HG02938 (cell line): Measurements from ENCODE around the gene PADI2.
A peak's percentile ranks its signal among the peaks of the same experiment; 100 is the strongest.

Source experiments
- ATAC-seq: cut with Tn5 transposase; IDR thresholded peaks from one replicate; pipeline ENCODE4 v1.9.1; 2021; ENCODE audit warnings: mild to moderate bottlenecking, moderate library complexity; ENCODE audit not compliant: unreplicated experiment

PADI2 gene

DNA sequence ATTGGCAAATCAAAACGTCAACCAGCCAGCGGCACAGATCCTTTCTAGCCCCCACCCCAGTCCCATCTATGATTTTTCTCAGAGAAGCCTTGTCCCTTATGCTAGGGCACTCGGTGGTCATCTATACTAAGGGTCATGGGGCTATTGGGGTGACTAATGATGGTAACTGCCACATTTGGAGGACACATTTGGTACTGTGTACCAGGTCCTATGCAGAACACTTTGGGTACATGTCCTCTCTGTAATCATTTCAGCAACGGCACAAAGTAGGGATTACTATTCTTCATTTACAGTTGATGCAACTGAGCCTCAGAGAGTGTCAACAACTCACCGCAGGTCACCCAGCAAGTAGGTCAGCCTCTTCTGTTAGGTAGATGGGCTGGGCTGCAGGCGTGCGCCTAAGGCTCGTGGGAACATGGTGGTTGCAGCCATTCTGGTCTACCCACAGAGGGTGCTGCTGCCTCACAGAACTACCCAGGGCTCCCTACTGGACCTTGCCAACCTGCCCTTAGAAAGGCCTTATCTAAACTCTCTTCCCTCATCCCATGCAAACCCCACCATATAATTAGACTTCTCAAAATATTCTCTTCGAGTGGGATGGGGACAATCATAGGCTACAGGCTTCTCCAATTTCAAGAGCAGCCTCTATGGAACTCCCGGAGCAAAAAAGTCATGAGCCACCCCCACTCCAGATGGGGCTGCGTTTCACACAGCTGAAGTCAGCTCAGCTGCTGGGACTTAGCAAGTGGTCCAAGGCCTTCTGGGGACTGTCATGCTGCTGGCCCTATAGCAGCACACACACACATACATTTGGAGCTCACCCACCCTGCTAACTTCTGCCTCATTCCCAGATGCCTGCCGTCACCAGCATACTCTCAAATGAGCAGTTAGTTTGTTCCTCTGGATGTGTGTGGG is 59.6 kb downstream of the PADI2 start:
- no peak for ATAC-seq

DNA sequence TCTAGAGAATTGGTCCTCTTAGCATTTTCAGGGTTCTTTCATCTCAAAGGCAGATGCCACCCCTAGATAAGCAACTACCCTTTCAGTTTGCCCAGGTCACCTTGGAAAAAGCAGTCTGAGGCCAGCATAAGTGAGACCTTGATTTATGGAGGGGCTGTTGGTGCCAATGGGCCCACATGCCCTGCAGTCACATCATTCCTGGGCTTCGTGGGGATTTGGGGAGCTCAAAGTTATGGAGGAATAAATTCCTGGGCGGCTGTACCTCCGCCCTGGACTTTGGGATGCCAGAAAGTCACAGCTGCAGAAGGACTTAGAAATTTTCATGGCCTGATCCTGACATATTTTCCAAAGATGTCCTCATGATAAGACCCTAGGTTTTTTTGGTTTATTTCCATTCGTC is 62.7 kb downstream of the PADI2 start:
- no peak for ATAC-seq

DNA sequence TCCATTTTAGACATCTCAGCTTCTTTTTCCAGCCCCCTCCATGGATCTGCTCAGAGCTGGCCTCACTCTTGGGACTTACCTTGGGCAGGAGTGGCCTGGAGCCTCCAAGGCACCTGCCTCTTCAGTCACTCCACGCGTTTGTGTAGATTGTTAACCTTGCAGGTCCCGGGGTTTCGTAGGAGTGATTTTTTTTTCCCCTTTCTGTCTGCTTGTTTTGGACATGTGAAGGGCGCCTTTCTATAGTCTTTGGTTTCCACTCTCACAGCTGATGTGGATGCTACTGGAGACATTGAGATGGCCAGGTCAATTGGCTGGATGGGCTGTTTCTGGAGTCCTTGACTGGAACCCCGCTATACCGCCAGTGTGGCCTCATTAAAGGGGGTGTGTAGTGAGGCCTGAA is 63.5 kb downstream of the PADI2 start:
- no peak for ATAC-seq

DNA sequence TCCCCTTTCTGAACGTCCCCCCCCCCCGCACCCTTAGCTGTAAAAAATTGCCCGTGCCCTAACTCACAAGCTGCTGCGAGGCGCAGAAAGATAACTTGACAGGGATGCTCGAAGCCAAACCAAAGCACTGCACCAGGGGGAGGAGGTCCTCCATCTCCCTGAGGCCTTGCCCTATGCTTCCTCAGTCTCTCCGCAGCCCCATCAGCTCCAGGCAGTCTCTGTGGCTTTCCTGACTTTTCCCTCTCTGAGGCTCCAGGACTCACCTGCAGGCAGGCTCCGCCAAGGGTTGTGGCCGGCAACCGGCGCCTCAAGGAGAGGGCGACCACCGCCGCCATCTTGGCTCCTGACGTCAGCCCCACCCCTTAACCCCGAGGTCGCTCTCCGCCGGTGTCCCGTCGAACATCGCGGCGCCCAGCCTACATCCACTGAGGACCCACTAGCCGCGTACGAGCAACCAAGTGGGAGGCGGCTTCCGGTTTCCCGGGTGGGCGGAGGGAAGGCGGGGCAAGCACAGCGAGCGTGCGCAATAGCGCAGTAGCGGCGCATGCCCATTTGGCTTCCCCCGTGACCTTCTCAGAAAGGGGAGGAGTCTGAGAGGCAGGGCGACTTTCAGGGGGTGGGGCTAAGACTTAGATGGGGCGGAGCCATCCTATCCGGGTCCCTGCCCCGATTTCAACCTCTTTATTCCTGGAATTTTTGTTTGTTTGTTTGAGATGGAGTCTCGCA is 65.4 kb downstream of the PADI2 start, which contains the start of gene SDHB:
TSS of gene SDHB (minus strand) at position 348 of the 726 bp plus-strand sequence. CDS start at position 335, 13 bp downstream.
- ATAC-seq, result peak; percentile 97

DNA sequence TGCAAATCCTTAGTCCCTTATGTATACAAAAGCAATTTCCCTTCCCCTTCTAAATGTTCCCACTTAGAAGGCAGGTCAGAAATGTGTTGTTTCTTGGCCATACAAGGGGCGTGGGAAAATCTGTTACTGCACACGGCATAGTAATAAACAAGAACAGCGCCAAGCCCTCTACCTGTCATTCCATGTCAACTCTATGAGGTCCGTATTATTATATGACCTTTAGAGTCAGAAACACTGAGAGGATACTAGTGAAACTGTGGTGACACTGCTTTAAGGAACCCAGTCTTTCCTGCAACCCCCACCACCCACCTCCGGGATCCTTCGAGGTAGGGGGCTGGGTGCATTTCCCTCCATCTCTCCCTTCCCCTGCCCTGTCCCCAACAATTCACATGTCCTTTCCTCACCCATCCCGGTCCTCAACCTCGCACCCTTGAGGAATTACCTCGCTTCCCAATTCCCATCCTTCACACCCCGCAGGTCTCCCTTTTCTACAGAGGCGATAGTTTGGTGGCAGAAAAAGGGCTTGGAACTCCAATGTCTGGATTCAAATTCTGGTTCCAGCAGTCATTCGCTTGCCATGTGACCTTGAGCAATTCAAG is 66.1 kb downstream of the PADI2 start:
- no peak for ATAC-seq

DNA sequence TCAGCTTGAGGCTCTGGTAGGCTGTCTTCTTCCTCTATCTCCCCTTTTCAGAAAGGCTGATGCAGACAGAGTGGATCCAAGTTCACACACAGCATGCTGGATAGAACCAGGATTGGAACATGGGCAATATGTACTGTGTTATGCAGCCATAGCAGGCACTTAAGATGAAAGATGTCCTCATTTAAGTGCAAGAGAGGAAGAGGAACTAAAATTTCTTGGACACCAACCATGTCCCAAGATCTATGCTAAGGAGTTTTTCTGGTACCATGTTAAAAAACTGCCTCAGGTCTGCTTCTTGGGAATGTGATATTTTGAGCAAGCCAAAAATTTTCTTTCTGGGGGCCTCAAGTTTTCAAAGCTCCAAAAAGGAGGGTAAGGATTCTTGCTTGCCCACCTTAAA is 66.6 kb downstream of the PADI2 start:
- ATAC-seq, result no peak

DNA sequence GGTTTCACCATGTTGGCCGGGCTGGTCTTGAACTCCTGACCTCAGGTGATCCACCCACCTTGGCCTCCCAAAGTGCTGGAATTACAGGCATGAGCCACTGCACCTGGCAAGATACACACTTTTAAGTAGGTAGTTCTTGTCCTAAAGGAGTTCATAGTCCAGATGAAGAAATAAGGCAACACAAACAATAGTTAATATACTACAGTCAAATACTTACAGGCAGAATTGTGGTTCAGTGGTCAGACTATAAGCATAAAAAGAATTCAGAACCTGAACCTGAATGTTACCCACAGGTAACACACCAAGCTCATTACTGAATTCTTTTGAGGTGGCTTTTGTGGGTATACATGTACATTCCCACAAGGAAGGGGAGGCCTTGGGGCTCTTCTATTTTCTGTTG is 67.2 kb downstream of the PADI2 start:
- no peak for ATAC-seq

DNA sequence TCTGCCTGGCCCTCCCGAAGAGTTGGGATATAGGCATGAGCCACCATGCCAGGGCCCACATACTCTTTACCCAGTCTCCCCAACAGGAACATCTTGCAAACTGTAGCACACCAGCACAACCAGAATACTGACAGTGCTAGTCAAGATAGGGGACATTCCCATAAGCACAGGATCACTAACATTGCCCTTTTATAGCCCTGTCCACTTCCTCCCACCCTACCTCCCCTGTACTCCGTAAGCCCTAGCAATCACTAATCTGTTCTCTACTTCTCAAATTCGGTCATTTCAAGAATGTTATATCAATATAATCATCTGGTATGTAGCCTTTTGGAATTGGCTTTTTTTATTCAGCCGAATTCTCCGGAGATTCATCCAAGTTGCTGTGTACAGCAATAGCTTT is 71.3 kb downstream of the PADI2 start:
- ATAC-seq, result no peak

DNA sequence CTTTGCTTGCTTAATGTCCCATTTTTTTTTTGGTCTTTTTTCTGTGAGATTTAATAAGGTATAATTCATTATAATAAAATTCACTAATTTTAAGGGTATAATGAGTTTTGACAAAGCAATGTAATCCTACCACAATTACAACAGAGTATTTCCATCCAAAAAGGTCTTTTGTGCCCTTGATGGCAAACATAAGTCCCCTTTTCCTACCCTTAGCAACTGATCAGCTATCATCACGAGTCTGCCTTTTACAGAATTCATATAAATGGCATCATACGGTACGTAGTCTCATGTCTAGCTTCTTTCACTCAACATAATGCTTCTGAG is 73.0 kb downstream of the PADI2 start:
- ATAC-seq, result no peak

DNA sequence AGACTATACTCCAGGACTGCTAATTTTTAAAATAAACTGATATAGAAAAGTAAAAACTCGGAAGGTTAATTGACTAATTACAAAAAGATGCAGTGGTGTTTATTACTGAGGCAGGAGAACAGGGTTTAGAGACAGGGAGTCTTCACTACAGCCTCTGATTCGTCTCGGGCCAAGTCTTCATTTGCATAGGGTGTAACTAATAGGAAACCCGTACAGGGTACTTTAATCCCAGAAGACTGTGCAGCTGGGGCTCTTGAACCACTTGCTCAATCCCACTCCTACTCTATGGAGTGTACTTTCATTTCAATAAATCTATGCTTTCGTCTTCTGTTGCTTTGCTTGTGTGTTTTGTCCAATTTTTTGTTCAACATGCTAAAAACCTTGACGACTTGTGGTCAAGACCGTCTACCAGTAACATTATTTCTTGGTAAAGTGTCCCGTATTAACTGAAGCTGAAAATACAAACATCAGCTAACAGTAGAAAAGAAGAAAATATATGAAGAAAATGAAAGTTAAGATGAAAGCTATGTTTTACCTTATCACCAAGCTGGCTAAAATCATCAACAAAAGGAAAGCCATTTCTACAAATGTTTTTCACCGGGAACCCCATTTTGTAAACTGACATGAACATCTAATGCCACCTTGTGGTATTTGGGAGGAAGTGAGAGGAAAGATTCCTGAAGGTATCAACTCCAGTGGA is 73.5 kb downstream of the PADI2 start:
- no peak for ATAC-seq

DNA sequence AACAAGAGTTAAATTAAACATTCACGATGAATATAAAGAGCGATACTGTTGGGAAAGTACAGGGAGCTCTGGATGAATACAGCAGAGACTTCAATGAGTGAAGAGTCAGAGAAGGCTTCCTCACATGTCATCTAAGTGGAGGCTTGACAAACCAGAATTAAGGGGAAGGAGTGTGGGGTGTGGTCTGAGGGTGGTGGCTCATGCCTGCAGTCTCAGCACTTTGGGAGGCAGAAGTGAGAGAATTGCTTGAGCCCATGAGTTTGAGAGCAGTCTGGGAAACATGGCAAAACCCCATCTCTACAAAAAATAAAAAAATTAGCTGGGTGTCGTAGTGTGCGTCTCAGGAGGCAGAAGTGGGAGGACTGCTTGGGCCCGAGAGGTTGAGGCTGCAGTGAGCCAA is 74.1 kb downstream of the PADI2 start:
- no peak for ATAC-seq

DNA sequence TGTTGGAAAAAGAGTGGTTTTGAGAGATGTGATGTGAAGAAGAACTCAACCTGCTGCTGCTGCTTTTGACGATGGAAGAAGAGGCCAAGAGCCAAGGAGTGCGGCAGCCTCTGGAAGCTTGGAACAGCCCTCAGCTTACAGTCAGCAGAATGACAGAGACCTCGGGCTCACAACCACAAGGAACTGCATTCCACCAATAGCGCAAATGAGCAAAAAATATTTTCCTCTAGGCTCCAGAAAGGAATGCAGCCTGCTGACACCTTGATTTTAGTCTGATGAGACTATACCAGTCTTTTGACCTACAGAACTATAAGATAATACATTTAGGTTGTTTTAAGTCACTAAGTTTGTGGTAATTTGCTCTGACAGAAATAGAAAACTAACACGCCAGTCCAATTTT is 75.6 kb downstream of the PADI2 start:
- ATAC-seq, result no peak

DNA sequence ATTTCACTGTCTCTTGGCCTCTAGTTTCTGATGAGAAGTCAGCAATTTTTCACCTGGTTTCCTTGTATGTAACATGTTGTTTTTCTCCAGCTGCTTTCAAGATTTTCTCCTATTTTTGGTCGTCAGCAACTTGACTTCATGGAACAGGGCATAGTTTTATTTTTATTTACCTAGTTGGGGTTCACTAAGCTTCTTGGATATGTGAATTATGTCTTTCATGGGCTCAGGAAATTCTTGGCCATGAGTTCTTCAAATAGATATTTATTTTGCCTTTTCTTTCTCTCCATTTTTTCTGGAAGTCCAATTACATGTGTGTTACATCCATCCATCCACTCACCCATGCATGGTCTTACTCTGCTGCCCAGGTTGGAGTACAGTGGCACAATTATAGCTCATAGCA is 79.1 kb downstream of the PADI2 start:
- ATAC-seq, result no peak

DNA sequence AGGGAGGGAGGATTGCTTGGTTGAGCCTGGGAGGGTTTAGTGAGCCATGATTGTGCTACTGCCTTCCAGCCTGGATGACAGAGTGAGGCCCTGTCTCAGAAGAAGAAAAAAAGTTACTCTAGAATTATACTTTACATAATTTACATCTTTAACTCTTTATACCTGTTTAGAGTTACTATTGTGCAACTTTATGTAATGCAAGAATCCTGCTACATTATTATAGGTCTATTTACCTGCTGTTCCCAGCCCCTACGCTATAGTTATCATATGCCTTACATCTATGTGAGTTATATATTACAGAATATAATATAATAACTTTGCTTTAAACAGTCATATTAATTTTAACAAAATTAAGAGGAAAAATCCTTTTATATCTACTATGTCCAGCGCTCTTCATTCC is 79.7 kb downstream of the PADI2 start:
- ATAC-seq, result no peak

DNA sequence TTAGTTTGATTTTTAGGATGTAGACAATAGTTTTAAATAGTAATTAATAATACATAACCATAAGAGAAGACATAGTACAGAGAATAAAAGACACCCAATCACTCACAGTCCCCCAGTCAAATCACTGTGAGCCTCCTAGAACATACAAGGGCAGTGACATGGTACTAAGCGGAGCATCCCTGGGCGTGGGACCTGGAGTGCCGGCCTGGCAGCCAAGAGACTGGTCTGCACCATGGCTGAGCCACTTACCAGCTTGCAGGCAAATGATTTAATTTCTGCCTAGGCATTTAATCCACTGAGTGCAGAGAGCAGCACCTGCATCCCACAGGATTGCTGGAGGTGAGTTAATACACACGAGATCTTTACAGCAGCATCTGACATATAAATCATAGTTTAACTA is 85.8 kb downstream of the PADI2 start:
- ATAC-seq, result no peak

DNA sequence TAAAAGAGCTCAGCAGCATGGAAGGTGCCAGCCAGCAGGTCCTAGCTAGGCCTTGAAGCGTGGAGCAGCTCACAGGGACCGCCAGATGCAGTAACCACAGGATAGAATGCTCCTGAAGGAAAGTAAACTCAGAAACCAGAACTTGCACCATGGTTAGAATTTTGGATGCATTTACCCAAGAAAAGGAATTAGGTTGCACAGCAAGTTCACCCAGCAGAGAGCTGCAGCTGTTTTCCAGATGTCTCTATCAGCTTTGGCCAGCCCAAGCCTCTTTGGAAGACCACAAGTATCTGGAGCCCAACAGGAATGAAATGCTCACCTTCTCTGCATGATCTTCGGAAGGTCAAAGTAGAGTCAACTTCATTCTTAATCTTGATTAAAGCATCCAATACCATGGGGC is 86.5 kb downstream of the PADI2 start:
- ATAC-seq, result no peak

DNA sequence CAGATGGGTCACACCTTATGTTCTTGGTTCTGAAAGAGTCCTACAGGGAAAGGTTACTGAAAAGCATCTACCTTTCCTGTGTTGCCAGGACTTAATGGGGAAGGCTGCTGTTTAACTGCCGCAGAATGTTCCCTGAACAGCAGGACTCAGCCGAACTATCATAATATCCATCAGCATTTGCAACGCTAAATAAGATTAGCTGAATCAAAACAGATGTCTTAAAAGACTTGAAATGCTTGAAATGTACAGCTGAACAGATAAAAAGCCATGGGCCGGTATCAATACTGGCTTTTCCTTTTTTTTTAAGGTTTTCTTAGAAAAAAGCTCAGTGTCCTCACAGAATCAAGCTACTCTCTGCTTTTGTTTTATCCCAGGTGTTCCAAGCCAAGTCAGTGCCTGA is 87.8 kb downstream of the PADI2 start:
- ATAC-seq, result no peak

DNA sequence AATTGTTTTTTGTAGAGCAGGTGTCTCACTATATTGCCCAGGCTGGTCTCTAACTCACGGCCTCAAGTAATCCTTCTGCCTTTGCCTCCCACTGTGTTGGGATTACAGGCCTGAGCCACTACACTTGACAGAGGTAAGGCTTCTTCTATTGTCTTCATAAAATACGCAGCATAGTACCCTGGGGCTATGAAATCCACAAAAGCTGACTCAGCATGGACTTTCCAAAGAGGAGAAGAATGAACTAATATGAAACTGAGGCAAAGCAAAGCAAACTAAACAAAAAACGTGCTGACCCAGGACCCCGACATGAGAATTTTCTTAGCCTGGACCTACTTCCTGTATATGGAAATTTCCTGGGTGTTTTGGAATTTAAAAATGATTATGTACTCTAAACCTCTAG is 89.0 kb downstream of the PADI2 start:
- ATAC-seq, result no peak

DNA sequence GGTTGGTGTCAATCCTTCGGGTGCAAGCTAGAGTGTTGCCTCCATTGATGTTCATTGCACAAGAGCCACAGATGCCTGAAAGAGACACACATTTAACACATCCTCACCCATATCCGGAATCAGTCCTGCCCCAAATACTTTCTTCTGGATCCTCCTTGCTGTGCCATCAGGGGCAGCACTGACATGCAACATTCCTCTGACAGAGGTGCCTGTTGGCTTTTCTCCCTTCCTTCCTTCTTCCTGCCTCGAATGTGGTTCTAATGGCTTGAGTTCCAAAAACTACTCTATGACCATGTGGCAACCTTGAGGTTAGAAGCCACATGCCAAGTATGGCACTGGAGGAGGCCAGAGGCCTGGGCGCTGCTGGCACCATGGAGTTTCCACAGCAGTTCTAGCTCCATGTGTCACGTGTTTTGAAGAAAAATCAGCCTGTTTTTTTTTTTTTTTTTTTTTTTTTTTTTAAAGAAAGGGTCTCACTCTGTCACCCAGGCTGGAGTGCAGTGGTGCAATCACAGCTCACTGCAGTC is 90.5 kb downstream of the PADI2 start:
- ATAC-seq, result no peak

DNA sequence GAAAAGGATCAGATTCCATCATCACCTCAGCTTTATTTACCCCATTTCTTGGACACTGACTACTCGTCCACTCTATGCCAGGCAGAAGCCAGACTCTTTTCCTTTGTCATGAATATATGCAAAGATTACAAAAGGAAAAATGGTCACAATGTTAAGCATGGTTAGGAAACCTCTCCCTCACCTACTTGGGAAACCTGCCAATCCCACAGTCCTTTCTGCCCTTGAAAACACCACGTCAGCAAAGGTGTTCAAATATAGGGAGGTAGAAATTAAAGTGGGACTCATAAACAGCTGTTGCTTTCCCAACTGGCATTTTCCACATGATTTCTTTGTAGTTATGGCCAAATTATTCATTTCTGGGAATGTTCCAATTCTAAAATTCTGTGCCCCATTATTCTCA is 91.4 kb downstream of the PADI2 start:
- no peak for ATAC-seq

DNA sequence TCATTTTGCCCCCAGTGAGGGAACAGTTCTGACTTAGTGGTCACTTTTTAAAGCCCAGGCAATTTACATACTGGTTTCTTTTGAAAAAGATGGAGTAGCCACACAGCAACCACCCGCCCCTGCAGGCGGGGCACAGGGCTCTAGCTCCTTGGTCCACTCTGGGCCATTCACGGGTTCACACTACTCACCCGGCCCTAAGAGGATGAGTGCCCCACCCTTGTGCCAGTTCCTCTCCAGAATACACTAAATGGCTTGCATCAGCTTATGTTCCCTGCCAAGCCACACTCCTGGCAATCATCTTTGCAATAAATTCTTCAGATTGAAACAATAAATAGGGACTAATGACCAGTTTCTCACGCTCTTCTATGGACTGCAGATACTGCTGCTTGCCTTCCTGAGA is 91.8 kb downstream of the PADI2 start:
- ATAC-seq, result no peak
